B cell (primary cell): ENCODE results near the gene ARGLU1.

ENCODE experiments used
- CTCF ChIP-seq: fragments of 200-600 bp; IDR thresholded peaks from one replicate; pipeline ENCODE4 v1.8.0; 2022; ENCODE audit warnings: antibody characterized with exemption, mild to moderate bottlenecking
- EZH2 ChIP-seq: IDR thresholded peaks from 2 replicates; pipeline ENCODE4 v1.6.1; 2012; ENCODE audit warnings: borderline replicate concordance, low read depth, mild to moderate bottlenecking, moderate library complexity, low read length; ENCODE audit not compliant: insufficient read depth, poor library complexity, severe bottlenecking

- TF ChIP-seq CTCF (no peak), EZH2 (no peak)
Observed at GRCh38 chr13:106499113-106499512, 68.8 kb downstream of the ARGLU1 start.
